K562 (cell line): ENCODE data around the gene RING1. TPM values are rescaled to one million over a fixed set of nuclear protein-coding genes. Genes with fewer than 3 reads are reported as not detected.

Source experiments
- ATAC-seq: fragments of 200-7000 bp; cut with Tn5 transposase; 3 replicates; pipeline ENCODE4 v1.9.1; 2020; ENCODE audit warnings: moderate library complexity
- BruUV-seq: library from RNA; stranded (reverse); fragments of 400-500 nt; replicated peaks from 2 replicates; lab custom pipeline; 2021; lab: Mats Ljungman, UMichigan
- CTCF ChIA-PET: fragments of 300-600 bp; formaldehyde crosslinking; extraction: SDS; loops from one replicate; lab custom pipeline; 2021; ENCODE audit warnings: low intra/inter-chr PET ratio; lab: Yijun Ruan, JAX
- POLR2A ChIA-PET: fragments of 300-600, 350-650 bp; sonication (Branson Sonifier 250); formaldehyde crosslinking; extraction: SDS; loops from one replicate; lab custom pipeline; 2021; ENCODE audit warnings: antibody characterized with exemption, inconsistent platforms; lab: Yijun Ruan, JAX
- DNase-seq, 4 experiments: peaks; one replicate each; pipeline versions ENCODE4 v3.0.0 to v3.0.0-alpha.2; 2011 to 2018; ENCODE audit warnings: low spot score in 3 of 4, mixed read lengths in 3 of 4; ENCODE audit errors: extremely low read depth in 1 of 4
- FAIRE-seq: peaks from 2 replicates; lab custom pipeline; 2011; peaks lifted over from hg19 to GRCh38; lab: Jason Lieb, UNC
- H2AFZ ChIP-seq: 2 replicates; pipeline ENCODE4 v1.6.0; 2011; ENCODE audit warnings: low read depth, low read length, control low read depth, inconsistent platforms
- H3K27ac ChIP-seq: fragments of 200-600 bp; 3 replicates; pipeline ENCODE4 v1.8.0; 2011; ENCODE audit warnings: low read depth, mild to moderate bottlenecking, control low read depth, inconsistent platforms, low read length, moderate library complexity, mixed read lengths; ENCODE audit errors: extremely low read depth
- H3K27me3 ChIP-seq, 2 experiments: fragments of 300-600 bp in 1 of 2; 2 replicates in 1 of 2; 3 replicates in 1 of 2; pipeline versions ENCODE4 v1.6.0 to v1.8.0; 2011; ENCODE audit warnings: inconsistent platforms in 2 of 2, low read length in 2 of 2, mild to moderate bottlenecking in 1 of 2, mixed read lengths in 1 of 2, moderate library complexity in 1 of 2; ENCODE audit not compliant: control insufficient read depth in 2 of 2, insufficient read depth in 2 of 2
- H3K36me3 ChIP-seq: fragments of 300-600 bp; 3 replicates; pipeline ENCODE4 v1.8.0; 2011; ENCODE audit warnings: mild to moderate bottlenecking, low read length, inconsistent platforms; ENCODE audit not compliant: control insufficient read depth, insufficient read depth
- H3K4me1 ChIP-seq, 2 experiments: fragments of 200-600 bp in 1 of 2; replicated peaks in 1 of 2; 2 replicates in 1 of 2; 3 replicates in 1 of 2; pipeline versions ENCODE4 v1.5.1 to v1.8.0; 2011; ENCODE audit warnings: inconsistent platforms in 2 of 2, low read length in 2 of 2, mild to moderate bottlenecking in 1 of 2, mixed read lengths in 1 of 2, moderate library complexity in 1 of 2; ENCODE audit not compliant: control insufficient read depth in 2 of 2, insufficient read depth in 2 of 2
- H3K4me2 ChIP-seq: 2 replicates; pipeline ENCODE4 v1.6.1; 2011; ENCODE audit warnings: low read length, control low read depth, inconsistent platforms, mixed read lengths; ENCODE audit not compliant: insufficient read depth
- H3K4me3 ChIP-seq: fragments of 200-600 bp; sonication (generic), shearing (Covaris generic); 2 replicates; pipeline ENCODE4 v1.5.1; 2016; ENCODE audit warnings: control low read depth, inconsistent platforms
- H3K79me2 ChIP-seq: fragments of 200-600 bp; 3 replicates; pipeline ENCODE4 v1.8.0; 2011; ENCODE audit warnings: low read length, inconsistent platforms; ENCODE audit not compliant: control insufficient read depth, insufficient read depth
- H3K9ac ChIP-seq, 2 experiments: 2 replicates each; pipeline versions ENCODE4 v1.6.0 to v1.6.1; 2011; ENCODE audit warnings: low read depth in 2 of 2, low read length in 2 of 2, control low read depth in 1 of 2, inconsistent platforms in 1 of 2, mild to moderate bottlenecking in 1 of 2, mixed read lengths in 1 of 2; ENCODE audit not compliant: insufficient read depth in 1 of 2
- H3K9me1 ChIP-seq: one replicate; pipeline ENCODE4 v1.6.0; 2011; ENCODE audit warnings: inconsistent platforms, mild to moderate bottlenecking, low read length, moderate library complexity; ENCODE audit not compliant: control insufficient read depth, insufficient read depth
- H3K9me3 ChIP-seq: replicated peaks from 2 replicates; pipeline ENCODE4 v1.5.1; 2011; ENCODE audit warnings: low read depth, low read length, inconsistent platforms; ENCODE audit not compliant: control insufficient read depth, insufficient read depth
- H4K20me1 ChIP-seq: replicated peaks from 2 replicates; pipeline ENCODE4 v1.6.1; 2011; ENCODE audit warnings: low read length, inconsistent platforms, mixed read lengths; ENCODE audit not compliant: control insufficient read depth, insufficient read depth
- CC2D1A ChIP-seq: fragments of 450-650 bp; IDR thresholded peaks from 2 replicates; pipeline ENCODE4 v1.6.1; 2017; ENCODE audit warnings: mild to moderate bottlenecking
- CEBPG ChIP-seq, 3 experiments: fragments of 200-800 bp in 1 of 3; sonication (Bioruptor generic) in 1 of 3; sonication (generic) in 1 of 3; formaldehyde crosslinking in 1 of 3; IDR thresholded peaks in 2 of 3; conservative IDR thresholded peaks in 1 of 3; 2 replicates each; pipeline versions ENCODE4 v1.6.1 to v1.8.0; 2016 to 2022; ENCODE audit warnings: missing compliant biosample characterization in 2 of 3, missing genetic modification characterization in 2 of 3, mild to moderate bottlenecking in 1 of 3, missing genetic modification reagents in 1 of 3
- CGGBP1 ChIP-seq: fragments of 250-450 bp; sonication (Bioruptor Pico); IDR thresholded peaks from 2 replicates; pipeline ENCODE4 v1.9.0; 2021; ENCODE audit warnings: mild to moderate bottlenecking
- ESRRA ChIP-seq: fragments of 450-650 bp; IDR thresholded peaks from 2 replicates; pipeline ENCODE4 v1.6.1; 2014; ENCODE audit warnings: low read depth, mild to moderate bottlenecking, moderate library complexity, borderline replicate concordance
- HINFP ChIP-seq: fragments of 450-650 bp; conservative IDR thresholded peaks from 2 replicates; pipeline ENCODE4 v1.6.1; 2016; ENCODE audit warnings: missing genetic modification characterization, low read depth, mild to moderate bottlenecking, control low read depth, missing compliant biosample characterization
- MXI1 ChIP-seq: IDR thresholded peaks from 2 replicates; pipeline ENCODE4 v1.6.1; 2011; ENCODE audit warnings: low read depth, mild to moderate bottlenecking, improper control_type of control experiment, low read length
- RCOR1 ChIP-seq, 2 experiments: IDR thresholded peaks; 2 replicates each; pipeline ENCODE4 v1.6.1; 2012; ENCODE audit warnings: low read depth in 2 of 2, low read length in 2 of 2, borderline replicate concordance in 1 of 2, improper control_type of control experiment in 1 of 2
- SMAD3 ChIP-seq: fragments of 450-650 bp; formaldehyde crosslinking; conservative IDR thresholded peaks from 2 replicates; pipeline ENCODE4 v1.4.0; 2020; ENCODE audit warnings: mild to moderate bottlenecking
- SP1 ChIP-seq: sonication (generic); formaldehyde crosslinking; IDR thresholded peaks from 2 replicates; pipeline ENCODE4 v1.8.1; 2022; ENCODE audit warnings: mild to moderate bottlenecking, missing genetic modification reagents
- U2AF2 ChIP-seq: fragments of 200-400 bp; formaldehyde crosslinking; optimal IDR thresholded peaks from 2 replicates; pipeline ENCODE3; 2017; ENCODE audit warnings: low read depth, mild to moderate bottlenecking, low read length
- ZNF146 ChIP-seq: IDR thresholded peaks from one replicate; pipeline ENCODE4 v1.6.1; 2018; ENCODE audit warnings: missing compliant biosample characterization; ENCODE audit not compliant: unreplicated experiment
- ZNF174 ChIP-seq: fragments of 250-450 bp; sonication (Bioruptor Pico); IDR thresholded peaks from 2 replicates; pipeline ENCODE4 v1.4.0; 2020; ENCODE audit warnings: mild to moderate bottlenecking
- ZNF311 ChIP-seq: fragments of 250-450 bp; sonication (Bioruptor Pico); IDR thresholded peaks from 2 replicates; pipeline ENCODE4 v1.4.0; 2020; ENCODE audit warnings: mild to moderate bottlenecking, moderate library complexity
- ZNF740 ChIP-seq, 3 experiments: fragments of 200-800 bp in 1 of 3; sonication (Bioruptor generic) in 1 of 3; sonication (generic) in 1 of 3; formaldehyde crosslinking in 1 of 3; IDR thresholded peaks; 2 replicates each; pipeline versions ENCODE4 v1.6.1 to v1.8.0; 2016 to 2022; ENCODE audit warnings: mild to moderate bottlenecking in 2 of 3, missing compliant biosample characterization in 2 of 3, missing genetic modification characterization in 2 of 3, missing genetic modification reagents in 1 of 3
- WGBS: fragments of 100-300 bp; shearing (Covaris generic); methylation state at CpG from one replicate; pipeline ENCODE4 v1.1.6; 2016; ENCODE audit warnings: low coverage, mixed read lengths; ENCODE audit not compliant: insufficient coverage; ENCODE audit errors: missing lambda C conversion rate; 5-methylcytosine and 5-hydroxymethylcytosine counted together
- in situ Hi-C: fragments of 300-500 bp; cut with MboI; formaldehyde crosslinking; loops from 4 replicates; pipeline ENCODE4 v1.15.0; 2018; ENCODE audit warnings: inconsistent platforms, mixed read lengths
- intact Hi-C: fragments of 100-400 bp; cut with micrococcal nuclease; formaldehyde crosslinking; loops from 2 replicates; pipeline ENCODE4 v1.14.2; 2022
- polyA plus RNA-seq, 8 experiments: library from polyadenylated mRNA; depleted of rRNA in 4 of 8; stranded (reverse) in 5 of 8; unstranded in 3 of 8; fragments of >200 nt; fragmentation: Nextera tagmentation in 2 of 8; fragmentation: Illumina TruSeq in 1 of 8; extraction: Ambion mirVana in 2 of 8; extraction: Trizol in 1 of 8; gene quantifications; 2 replicates each; pipeline versions ENCODE4 v1.2.1 to v1.2.3, GENCODE V29; 2011 to 2014; ENCODE audit warnings: inconsistent platforms in 1 of 8, missing spikeins in 1 of 8
- total RNA-seq, 7 experiments: library from RNA; depleted of rRNA in 6 of 7; stranded (reverse); fragments of >200 nt in 6 of 7; fragmentation: Illumina TruSeq in 2 of 7; extraction: Trizol in 2 of 7; gene quantifications; 2 replicates each; pipeline versions ENCODE4 v1.2.1 to v1.2.3, GENCODE V29; 2011 to 2021; ENCODE audit warnings: low replicate concordance in 1 of 7
- TF ChIP-seq, protein P1 (sequence below): fragments of 450-650 bp; IDR thresholded peaks from 2 replicates; pipeline ENCODE4 v1.6.1; 2017; ENCODE audit warnings: antibody characterized with exemption

Gene RING1
- total and polyA plus RNA-seq, 9 of the 15 experiments (the other 6 are each of a cell fraction or from before 2014, with no cell fraction given) = 4.2 to 59.1 (median 36.9) TPM

GRCh38 chr6:33165581-33166258 is 42.6 kb upstream of the RING1 start:
- DNase-seq (no peak), FAIRE-seq (no peak), ATAC-seq (no peak)
- Histone ChIP-seq H3K4me3 (no peak overlapping the region), H2AFZ (no peak overlapping the region), H3K79me2 (no peaks in the 10 kb centered on the region), H3K27me3 (peaks cover 5 to 43% of the 10 kb centered on the region in 2 experiments; a peak in 3 of 5 replicates), H3K9me1 (no peaks in the 10 kb centered on the region), H3K9ac (peak overlapping the region in 1 of 2 experiments; percentile 55; a peak in 1 of 4 replicates), H3K4me1 (peaks cover 7 to 30% of the 10 kb centered on the region in 2 experiments; a peak in 3 of 5 replicates), H4K20me1 (peaks cover 4% of the 10 kb centered on the region; the same call in 1 of the 2 replicates), H3K9me3 (no peaks in the 10 kb centered on the region), H3K4me2 (no peak overlapping the region), H3K27ac (no peak overlapping the region), H3K36me3 (no peaks in the 10 kb centered on the region)
- intact Hi-C loops = no loop called here
- CTCF ChIA-PET = no interaction called here
- POLR2A ChIA-PET = interaction anchor here (0.6 to 3.0 kb wide), 4 partner anchors 8 to 213 kb away, joined by 3 to 11 read pairs (median 6); partner anchors contain the start of gene HLA-DMA
- WGBS = 1% methylated on average over 15 of the region's 17 CpGs
- no TSS peak for BruUV-seq
- in situ Hi-C loops = no loop called here
- no peak for TF ChIP-seq MXI1
- no peak for TF ChIP-seq ZNF146 (CRISPR knock-in tag)
- no peak for TF ChIP-seq CGGBP1 (CRISPR knock-in tag)
- TF ChIP-seq RCOR1 (IDR thresholded peaks at IDR 0.05; ENCODE audit: borderline replicate concordance in 1 of 2, low read depth in 2 of 2, low read length in 2 of 2) = no peak
- TF ChIP-seq HINFP (tag) = peak; percentile 88
- no peak for TF ChIP-seq SMAD3 (CRISPR knock-in tag)
- TF ChIP-seq SP1 = no peak
- TF ChIP-seq ZNF174 (CRISPR knock-in tag) = no peak
- TF ChIP-seq ZNF740 (CRISPR knock-in tag; IDR thresholded peaks at IDR 0.05) = no peak
- no peak for TF ChIP-seq ZNF740 (tag; IDR thresholded peaks at IDR 0.05)
- TF ChIP-seq ESRRA = peak; percentile 72; the same call in 1 of the 2 replicates
- TF ChIP-seq ZNF311 (CRISPR knock-in tag) = no peak
- no peak for TF ChIP-seq CEBPG (CRISPR knock-in tag; IDR thresholded peaks at IDR 0.05)
- TF ChIP-seq CEBPG (tag; conservative IDR thresholded peaks at IDR 0.05 in 1 of 2, IDR thresholded peaks at IDR 0.05 in 1 of 2) = no peak
- no peak for TF ChIP-seq U2AF2
- peak; percentile 62 for TF ChIP-seq CC2D1A
- TF ChIP-seq, protein P1, sequence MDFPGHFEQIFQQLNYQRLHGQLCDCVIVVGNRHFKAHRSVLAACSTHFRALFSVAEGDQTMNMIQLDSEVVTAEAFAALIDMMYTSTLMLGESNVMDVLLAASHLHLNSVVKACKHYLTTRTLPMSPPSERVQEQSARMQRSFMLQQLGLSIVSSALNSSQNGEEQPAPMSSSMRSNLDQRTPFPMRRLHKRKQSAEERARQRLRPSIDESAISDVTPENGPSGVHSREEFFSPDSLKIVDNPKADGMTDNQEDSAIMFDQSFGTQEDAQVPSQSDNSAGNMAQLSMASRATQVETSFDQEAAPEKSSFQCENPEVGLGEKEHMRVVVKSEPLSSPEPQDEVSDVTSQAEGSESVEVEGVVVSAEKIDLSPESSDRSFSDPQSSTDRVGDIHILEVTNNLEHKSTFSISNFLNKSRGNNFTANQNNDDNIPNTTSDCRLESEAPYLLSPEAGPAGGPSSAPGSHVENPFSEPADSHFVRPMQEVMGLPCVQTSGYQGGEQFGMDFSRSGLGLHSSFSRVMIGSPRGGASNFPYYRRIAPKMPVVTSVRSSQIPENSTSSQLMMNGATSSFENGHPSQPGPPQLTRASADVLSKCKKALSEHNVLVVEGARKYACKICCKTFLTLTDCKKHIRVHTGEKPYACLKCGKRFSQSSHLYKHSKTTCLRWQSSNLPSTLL = peak; percentile 75
